GM21367 (cell line): ENCODE data around the gene POLE.

ENCODE experiments used
- ATAC-seq: cut with Tn5 transposase; IDR thresholded peaks from one replicate; pipeline ENCODE4 v1.9.1; 2021; ENCODE audit not compliant: unreplicated experiment

The POLE gene

GRCh38 chr12:132617822-132618682 lies 69.1 kb downstream of the POLE start:
- no peak for ATAC-seq

GRCh38 chr12:132617135-132617701 lies 69.9 kb downstream of the POLE start:
- ATAC-seq = no peak

GRCh38 chr12:132615579-132616038 lies 71.5 kb downstream of the POLE start:
- no peak for ATAC-seq

- peak; percentile 65 for ATAC-seq
These were observed 72.1 kb downstream of the POLE start for GRCh38 chr12:132614861-132615578.

GRCh38 chr12:132614029-132614428 lies 73.1 kb downstream of the POLE start:
- no peak for ATAC-seq

GRCh38 chr12:132611620-132612019 lies 75.5 kb downstream of the POLE start:
- ATAC-seq = no peak

GRCh38 chr12:132610866-132611602 lies 76.1 kb downstream of the POLE start:
- no peak for ATAC-seq

- ATAC-seq = no peak
These were observed 76.9 kb downstream of the POLE start, which contains the start of gene LRCOL1 for GRCh38 chr12:132610051-132610759. Gene LRCOL1 (minus strand): TSS chr12:132610582. CDS start chr12:132606251, 4,331 bp downstream.

GRCh38 chr12:132608231-132609171 lies 78.6 kb downstream of the POLE start:
- no peak for ATAC-seq

GRCh38 chr12:132606927-132607326 lies 80.2 kb downstream of the POLE start:
- no peak for ATAC-seq

GRCh38 chr12:132606466-132606865 lies 80.7 kb downstream of the POLE start:
- no peak for ATAC-seq

GRCh38 chr12:132605892-132606291 lies 81.2 kb downstream of the POLE start:
- no peak for ATAC-seq

- no peak for ATAC-seq
These were observed 82.3 kb downstream of the POLE start for GRCh38 chr12:132604668-132605441.

GRCh38 chr12:132604151-132604618 lies 83.0 kb downstream of the POLE start:
- no peak for ATAC-seq

- ATAC-seq = no peak
These were observed 83.6 kb downstream of the POLE start for GRCh38 chr12:132603240-132604150.

GRCh38 chr12:132602572-132603239 lies 84.4 kb downstream of the POLE start:
- ATAC-seq = no peak
